ENCODE measurements around the gene HSPG2. TPM values are rescaled to one million over a fixed set of nuclear protein-coding genes. Genes with fewer than 3 reads are reported as not detected.

The HSPG2 gene
- total and polyA plus RNA-seq, 2 of the 8 experiments (the other 6 are each of a cell fraction or from before 2014, with no cell fraction given): 17.8 to 111 TPM

- peak; percentile 81 for TF ChIP-seq ASH2L (IDR thresholded peaks at IDR 0.05; ENCODE audit: low read length)
- TF ChIP-seq SP4 (IDR thresholded peaks at IDR 0.05; ENCODE audit: low read length): no peak
- TF ChIP-seq PHF8 (conservative IDR thresholded peaks at IDR 0.05; ENCODE audit: low read depth, low read length): peak; percentile 94
- TF ChIP-seq CBX8 (IDR thresholded peaks at IDR 0.05; ENCODE audit: borderline replicate concordance, low read depth, low read length): no peak
- TF ChIP-seq EGR1 (IDR thresholded peaks at IDR 0.05; ENCODE audit: borderline replicate concordance, low read depth, low read length): no peak
- no peak for TF ChIP-seq TEAD4 (IDR thresholded peaks at IDR 0.05; ENCODE audit: low read depth, low read length)
- TF ChIP-seq, protein P1, sequence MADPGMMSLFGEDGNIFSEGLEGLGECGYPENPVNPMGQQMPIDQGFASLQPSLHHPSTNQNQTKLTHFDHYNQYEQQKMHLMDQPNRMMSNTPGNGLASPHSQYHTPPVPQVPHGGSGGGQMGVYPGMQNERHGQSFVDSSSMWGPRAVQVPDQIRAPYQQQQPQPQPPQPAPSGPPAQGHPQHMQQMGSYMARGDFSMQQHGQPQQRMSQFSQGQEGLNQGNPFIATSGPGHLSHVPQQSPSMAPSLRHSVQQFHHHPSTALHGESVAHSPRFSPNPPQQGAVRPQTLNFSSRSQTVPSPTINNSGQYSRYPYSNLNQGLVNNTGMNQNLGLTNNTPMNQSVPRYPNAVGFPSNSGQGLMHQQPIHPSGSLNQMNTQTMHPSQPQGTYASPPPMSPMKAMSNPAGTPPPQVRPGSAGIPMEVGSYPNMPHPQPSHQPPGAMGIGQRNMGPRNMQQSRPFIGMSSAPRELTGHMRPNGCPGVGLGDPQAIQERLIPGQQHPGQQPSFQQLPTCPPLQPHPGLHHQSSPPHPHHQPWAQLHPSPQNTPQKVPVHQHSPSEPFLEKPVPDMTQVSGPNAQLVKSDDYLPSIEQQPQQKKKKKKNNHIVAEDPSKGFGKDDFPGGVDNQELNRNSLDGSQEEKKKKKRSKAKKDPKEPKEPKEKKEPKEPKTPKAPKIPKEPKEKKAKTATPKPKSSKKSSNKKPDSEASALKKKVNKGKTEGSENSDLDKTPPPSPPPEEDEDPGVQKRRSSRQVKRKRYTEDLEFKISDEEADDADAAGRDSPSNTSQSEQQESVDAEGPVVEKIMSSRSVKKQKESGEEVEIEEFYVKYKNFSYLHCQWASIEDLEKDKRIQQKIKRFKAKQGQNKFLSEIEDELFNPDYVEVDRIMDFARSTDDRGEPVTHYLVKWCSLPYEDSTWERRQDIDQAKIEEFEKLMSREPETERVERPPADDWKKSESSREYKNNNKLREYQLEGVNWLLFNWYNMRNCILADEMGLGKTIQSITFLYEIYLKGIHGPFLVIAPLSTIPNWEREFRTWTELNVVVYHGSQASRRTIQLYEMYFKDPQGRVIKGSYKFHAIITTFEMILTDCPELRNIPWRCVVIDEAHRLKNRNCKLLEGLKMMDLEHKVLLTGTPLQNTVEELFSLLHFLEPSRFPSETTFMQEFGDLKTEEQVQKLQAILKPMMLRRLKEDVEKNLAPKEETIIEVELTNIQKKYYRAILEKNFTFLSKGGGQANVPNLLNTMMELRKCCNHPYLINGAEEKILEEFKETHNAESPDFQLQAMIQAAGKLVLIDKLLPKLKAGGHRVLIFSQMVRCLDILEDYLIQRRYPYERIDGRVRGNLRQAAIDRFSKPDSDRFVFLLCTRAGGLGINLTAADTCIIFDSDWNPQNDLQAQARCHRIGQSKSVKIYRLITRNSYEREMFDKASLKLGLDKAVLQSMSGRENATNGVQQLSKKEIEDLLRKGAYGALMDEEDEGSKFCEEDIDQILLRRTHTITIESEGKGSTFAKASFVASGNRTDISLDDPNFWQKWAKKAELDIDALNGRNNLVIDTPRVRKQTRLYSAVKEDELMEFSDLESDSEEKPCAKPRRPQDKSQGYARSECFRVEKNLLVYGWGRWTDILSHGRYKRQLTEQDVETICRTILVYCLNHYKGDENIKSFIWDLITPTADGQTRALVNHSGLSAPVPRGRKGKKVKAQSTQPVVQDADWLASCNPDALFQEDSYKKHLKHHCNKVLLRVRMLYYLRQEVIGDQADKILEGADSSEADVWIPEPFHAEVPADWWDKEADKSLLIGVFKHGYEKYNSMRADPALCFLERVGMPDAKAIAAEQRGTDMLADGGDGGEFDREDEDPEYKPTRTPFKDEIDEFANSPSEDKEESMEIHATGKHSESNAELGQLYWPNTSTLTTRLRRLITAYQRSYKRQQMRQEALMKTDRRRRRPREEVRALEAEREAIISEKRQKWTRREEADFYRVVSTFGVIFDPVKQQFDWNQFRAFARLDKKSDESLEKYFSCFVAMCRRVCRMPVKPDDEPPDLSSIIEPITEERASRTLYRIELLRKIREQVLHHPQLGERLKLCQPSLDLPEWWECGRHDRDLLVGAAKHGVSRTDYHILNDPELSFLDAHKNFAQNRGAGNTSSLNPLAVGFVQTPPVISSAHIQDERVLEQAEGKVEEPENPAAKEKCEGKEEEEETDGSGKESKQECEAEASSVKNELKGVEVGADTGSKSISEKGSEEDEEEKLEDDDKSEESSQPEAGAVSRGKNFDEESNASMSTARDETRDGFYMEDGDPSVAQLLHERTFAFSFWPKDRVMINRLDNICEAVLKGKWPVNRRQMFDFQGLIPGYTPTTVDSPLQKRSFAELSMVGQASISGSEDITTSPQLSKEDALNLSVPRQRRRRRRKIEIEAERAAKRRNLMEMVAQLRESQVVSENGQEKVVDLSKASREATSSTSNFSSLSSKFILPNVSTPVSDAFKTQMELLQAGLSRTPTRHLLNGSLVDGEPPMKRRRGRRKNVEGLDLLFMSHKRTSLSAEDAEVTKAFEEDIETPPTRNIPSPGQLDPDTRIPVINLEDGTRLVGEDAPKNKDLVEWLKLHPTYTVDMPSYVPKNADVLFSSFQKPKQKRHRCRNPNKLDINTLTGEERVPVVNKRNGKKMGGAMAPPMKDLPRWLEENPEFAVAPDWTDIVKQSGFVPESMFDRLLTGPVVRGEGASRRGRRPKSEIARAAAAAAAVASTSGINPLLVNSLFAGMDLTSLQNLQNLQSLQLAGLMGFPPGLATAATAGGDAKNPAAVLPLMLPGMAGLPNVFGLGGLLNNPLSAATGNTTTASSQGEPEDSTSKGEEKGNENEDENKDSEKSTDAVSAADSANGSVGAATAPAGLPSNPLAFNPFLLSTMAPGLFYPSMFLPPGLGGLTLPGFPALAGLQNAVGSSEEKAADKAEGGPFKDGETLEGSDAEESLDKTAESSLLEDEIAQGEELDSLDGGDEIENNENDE (IDR thresholded peaks at IDR 0.05; ENCODE audit: insufficient replicate concordance, low read length): no peak
- TF ChIP-seq NRF1 (IDR thresholded peaks at IDR 0.05; ENCODE audit: low read depth, low read length): peak; percentile 55
These were observed 154.0 kb downstream of the HSPG2 start, which contains the start of gene USP48 (continued) for GRCh38 chr1:21782868-21783678.
